Anterior cingulate cortex (tissue), 58 donors: Measurements from ENCODE around the gene SMYD2.

ENCODE experiments used
- DNase-seq, 58 donors: peaks; one replicate each; lab custom pipeline; 2025; lab: John Stamatoyannopoulos, UW

SMYD2 gene

DNA sequence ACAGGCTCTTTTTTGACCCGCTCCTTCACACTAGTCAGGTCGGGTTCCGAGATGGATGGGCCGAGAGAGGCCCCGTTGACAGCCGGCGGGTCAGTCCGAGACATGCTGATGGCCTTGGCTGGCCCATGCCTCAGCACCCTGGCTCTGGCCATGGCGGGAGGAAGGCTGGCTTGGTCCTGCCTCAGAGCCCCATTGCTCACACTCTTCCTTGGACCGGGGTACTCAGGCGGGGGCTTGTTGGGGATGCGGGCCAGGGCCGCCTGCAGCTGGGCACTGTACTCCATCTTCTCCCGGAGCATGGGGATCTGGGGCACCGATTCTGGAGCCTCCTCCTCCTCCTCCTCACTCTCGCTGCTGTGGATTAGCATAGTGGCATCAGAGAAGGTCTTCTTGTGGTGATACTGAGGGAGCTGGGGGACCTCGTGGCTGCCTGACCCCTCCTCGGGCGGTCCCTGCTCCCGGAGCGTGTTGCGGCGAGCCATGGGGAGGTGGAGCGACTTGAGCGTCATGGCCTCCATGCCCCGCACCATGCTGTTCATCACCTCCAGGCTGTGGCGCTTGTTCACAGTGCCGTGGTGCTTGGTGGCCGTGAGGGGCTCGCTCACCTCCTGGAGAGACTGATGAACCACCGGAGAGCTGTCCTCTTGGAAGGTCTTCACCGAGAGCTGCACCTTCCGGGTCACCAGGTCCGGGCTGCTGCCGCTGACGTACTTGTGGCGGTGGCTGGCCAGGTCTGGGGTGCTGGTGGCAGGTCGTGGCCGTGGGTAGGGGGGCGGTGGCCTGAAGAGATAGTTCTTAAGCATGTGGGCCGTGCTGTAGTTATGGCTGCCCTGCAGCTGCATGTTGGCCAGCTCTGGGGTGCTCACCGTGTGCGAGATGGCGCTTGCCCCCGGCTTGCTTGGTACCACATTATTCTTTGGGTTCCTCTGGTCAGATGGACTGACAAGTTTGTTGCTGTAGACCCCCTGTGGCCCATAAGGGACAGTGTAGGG lies 102.7 kb downstream of the SMYD2 start:
- no peak for DNase-seq

DNA sequence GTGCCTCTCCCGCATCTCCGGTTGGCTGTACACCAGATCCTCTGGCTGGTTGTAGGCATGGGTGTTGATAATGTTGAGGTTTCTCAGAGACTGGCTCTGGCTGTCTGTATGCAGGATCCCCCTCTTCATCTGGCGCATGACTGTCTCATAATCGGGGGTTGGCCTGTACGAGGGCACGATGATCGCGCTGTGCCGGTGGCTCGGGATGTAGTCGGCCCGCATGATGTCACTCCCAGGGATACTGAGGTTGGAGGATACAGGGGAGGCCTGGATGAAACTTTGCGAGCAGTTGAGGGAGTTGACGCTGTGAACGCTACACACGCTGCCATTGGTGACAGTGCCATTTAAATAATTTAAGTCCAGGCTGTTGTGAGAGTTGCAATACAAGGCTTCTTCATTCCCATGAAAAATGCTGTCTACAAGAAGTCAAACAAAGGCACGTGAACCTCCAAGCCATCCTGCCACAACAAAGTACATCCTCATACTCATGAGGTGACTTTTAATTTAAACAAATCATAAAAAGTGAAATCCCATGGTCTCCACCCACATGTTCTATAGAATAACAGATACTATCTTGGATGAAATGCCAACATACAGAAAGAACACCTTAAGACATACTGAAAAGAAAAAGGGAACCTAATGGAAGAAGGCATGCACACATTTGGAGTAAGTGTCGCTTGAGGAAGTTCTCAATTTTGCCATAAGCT lies 103.6 kb downstream of the SMYD2 start:
- DNase-seq, result no peak

DNA sequence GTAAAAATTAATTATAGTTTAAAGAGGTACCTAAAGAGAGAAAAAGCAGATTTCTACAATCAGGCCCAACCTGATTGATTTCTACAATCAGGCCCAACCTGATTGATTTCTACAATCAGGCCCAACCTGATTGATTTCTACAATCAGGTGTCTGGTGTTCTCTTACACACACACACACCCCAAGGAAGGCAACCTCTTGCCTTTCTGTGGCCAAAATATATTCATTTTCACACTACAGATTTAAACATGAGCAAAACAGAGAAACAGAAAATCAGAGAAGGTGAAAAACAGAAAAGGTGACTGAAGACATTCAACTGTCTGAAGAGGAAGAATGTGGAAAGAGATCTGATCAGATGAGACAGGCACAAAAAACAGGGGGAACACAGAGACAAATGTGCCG lies 104.5 kb downstream of the SMYD2 start:
- no peak for DNase-seq

DNA sequence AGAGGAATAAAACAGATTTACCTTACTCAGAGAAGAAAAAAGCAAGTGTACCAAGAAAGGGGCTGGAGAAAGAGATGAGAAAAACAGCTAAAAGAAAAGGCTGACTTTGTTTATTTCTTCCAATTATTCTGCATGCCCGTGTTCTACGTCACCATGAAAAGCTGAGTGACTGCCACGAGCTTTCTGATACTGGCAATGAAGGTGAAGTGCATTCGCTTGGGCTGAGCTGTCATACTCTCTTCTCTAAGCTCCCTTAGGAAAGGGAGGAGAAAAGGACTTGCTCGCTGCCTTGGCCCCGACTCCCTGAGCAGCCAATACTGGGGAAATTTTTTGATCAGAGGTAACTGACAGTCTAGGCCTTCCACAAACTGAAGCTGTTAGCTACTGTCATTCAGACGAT lies 105.4 kb downstream of the SMYD2 start:
- DNase-seq, result peak in 1 of 58 donors; percentile 9
